ENCODE data around the gene EFCAB6.

Gene EFCAB6

GRCh38 chr22:43828725-43828997 is 16.6 kb upstream of the EFCAB6 start:
- no peak for DNase-seq

DNA sequence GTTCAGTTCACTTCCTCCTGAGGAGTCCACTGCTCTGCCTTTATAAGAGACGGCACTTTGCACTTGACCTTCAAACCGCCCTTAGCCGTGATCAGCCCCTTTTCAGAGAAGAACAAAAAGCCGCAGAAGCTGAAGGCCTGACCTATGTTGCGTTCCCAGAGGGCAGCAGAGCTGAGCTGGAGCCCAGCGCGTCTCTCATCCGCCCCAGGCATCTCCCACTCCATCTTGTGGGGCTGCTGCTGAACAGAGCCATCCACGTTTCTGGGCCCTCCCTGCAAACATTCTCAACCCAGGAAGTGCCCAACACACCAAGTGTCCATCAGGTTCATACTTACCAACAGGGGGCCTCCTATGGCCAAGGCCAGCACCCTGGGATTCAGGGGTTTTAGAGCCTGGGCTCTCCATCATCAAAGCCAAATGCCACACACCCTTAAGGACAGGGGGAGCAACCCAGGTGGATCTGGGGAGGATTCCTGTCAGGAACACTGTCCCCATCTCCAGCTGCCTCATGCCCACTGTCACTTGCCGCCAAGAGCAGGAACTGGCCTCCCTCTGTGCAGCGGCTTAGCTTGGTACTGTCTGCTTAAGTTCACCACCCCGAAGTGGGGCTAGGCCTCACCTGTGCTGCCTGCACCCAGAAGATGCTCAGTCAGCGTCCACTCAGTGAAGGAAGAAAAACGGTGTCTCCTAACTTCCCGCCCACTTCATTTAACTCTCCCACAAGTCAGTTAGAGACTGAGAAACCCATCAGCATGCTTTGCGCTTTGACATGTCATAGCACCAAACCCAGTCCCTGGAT is 16.0 kb upstream of the EFCAB6 start:
- no peak for DNase-seq

GRCh38 chr22:43827003-43827735 is 15.1 kb upstream of the EFCAB6 start:
- DNase-seq = no peak

- DNase-seq = no peak
These were observed 14.3 kb upstream of the EFCAB6 start for GRCh38 chr22:43826142-43827002.

DNA sequence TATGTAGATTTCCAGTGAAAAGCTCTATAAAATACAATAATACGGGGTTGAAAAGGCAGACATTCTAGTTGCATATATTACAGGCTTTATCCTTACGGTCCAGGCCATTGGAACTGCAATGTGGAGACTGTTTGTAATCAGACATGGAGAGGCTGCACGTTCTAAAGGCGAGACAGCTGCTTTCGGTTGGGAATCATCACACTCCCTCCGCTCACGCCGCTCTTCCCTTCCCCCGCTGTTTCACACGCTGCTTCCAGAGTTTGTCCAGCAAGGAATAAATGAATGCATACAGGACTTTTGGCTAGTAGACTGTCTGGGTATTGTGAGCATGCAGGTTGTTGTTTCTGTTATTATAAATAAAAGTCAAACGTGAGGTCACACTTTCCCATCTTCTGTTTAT is 13.5 kb upstream of the EFCAB6 start:
- no peak for DNase-seq

DNA sequence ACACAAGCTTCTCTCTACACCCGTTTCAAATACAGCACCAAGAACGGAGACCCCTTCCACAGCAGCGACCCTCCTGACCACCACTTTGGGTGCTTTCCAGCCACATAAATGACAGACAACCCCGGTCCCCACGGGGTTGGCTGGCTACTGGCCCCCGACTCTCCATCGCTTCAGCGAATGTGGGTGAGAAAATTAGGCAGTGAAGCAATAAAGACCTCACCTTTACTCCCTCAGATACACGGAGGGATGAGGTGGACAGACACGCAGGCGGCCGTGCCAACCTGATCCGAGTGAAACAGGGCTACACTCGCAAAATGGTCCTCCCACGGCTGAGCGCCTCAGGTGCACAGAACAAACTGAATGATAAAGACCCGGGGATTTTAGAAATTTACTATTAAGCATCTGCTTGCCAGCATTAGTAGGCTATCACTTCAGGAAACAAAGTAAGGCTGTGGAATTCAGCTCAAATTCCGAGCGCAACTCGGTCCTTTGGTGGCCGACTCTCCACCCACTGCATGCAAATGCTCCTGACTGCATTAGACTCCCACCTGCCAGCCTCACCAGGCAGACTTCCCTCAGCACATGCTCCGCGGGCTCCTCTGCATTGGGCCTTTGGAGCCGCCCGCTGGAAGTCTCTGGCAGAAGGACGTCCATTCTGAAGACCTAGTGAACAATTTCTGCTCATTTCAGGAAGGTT is 12.8 kb upstream of the EFCAB6 start:
- no peak for DNase-seq

DNA sequence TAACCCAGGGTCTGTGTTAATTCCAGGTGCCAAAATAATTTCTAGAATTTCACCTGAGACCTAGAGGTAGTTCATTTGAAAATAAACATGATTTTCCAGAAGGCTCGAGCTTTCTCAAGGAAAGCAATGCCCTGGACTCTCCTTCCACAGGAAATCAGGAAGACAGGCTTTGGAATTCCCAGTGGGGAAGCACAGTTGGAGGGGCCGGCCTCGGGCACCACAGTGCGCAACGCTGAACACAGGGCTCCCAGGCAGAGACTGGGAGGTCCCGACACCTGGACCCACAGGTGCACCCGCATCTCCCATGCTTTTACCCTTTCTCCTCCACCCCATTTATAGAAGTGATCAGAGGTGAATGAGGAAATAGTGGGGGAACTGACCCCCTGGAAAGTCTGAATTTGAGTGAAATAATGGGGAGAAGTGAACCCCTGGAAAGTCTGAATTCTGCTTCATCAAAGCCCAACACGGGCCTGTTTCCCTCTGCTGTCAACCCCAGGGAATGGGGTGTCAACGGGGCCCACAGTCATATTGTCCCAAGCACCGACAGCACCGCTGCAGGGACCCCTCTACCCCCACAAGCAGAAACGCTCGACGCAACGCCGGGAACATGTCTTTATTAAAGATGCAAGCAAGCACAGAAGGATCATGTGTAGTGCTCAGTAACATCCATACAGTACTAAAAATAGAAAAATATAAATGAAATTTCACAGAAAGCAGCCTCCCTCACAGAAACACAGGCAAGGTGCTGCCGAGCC is 12.0 kb upstream of the EFCAB6 start:
- DNase-seq = no peak

DNA sequence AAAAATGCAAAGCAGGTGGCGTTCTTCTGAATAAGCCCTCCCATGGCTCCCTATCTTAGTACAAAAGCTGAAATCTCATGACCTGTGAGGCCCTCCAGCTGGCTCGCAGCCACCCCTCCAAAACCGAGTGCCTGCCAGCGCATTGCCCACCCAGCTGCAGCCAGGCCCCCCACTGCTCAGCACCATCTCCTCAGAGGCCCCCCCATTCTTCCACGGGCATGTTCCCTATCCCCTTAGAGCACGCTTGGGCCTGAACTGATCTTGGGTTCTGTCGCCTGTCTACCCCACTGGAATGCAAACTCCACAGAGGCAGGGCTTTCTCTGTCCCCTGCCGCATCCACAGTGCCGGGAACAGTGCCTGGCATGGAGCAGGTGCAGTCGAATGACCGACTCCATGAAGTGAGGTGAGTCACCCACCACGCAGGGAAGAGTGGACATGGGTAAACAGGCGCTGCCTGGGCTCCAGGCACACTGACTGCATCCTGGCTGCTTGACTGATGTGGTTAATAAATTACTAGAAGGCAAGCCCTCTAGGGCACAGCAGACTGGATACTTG is 11.3 kb upstream of the EFCAB6 start:
- no peak for DNase-seq

DNA sequence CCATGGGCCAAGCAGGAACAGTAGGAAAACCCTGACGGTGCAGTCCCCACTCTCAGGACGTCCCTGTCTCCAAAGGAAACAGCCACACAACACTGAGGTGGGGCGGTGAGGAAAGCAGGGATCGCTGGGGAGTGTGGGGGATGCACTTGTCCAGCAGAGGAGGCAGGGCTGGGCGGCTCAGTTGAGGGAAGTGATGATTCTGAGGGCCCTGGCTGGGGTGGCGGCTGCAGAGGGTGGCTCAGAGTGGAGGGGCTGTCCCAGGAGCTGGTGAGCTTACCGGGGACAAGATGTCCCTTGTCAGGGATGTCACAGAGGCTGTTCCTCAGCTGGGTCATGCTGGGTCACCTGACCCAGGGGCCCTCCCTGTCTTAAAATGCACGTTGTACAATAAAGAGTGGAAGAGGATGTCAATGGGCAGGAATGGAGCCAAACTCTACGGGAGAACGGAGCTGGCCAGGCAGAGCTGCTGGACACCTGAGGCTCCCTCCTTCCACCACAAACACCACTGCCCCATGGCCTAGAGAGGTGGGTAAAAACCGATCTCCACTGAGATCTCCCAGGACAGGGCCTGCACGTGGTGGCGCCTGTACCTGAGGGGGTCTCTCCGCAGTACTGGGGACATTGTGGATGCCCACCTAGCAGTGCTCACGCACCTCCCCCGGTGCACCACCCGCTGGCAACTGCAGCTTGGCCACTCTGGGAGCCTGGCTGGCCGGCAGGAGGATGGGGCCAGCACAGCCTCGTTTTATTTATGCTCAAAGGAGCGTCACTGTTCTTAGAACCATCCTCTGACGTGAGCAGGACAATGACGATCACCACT is 9.7 kb upstream of the EFCAB6 start:
- DNase-seq = no peak

DNA sequence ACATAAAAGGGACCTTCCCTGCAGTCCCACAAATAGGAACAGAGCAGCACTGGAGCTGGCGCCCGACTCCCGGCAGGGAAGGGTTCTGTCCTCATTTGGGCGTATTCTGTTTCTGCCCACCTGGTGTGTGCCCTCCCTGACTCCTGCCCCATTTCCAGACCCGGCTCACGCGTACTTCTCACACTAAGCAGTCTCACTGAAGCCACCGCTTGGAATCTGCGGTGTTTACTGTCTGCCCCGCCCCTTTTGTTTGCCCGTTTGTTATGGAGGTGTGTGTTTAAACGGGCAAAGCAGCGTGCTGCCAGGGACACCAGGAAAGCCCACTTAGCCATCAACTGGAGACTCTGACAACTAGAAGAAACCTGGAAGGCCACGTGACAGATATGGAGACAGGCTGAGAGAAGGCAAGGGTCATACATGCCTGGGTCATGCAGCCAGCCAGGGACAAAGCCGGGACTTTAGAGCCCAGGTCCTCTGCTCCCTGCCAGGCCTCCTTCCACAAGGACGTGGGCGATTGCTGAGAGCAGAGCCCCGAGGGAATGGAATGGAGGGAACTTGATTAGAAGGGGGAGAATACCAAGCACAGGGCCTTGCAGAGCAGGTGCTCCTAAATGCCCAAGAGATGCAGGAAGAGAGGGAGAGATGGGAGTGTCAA is 8.7 kb upstream of the EFCAB6 start:
- no peak for DNase-seq

- DNase-seq = no peak
These were observed 8.0 kb upstream of the EFCAB6 start for GRCh38 chr22:43819931-43820640.

DNA sequence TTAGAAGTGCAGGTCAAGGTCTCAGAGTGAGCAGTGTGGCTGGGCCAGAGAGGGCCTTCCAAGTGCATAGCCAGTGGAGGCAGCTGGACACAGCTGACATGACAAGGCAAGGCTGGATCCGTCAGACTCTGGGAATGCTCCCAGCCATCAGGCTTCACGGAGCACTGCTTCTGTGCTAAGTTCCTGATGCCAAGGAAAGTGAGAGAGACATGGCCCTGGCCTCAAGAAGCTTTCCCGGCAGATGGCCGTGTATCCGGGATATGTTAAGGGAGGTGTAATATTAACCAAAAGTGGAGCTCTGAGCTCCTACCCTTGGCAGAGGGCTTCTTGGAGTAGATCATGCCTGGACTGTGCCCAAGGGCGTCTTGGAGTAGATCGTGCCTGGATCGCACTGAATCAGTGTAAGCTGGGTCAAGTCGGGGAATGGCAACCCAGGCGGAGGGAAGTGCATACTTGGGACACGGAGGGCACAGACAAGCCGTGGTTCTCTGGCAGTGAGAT is 7.4 kb upstream of the EFCAB6 start:
- DNase-seq = no peak

DNA sequence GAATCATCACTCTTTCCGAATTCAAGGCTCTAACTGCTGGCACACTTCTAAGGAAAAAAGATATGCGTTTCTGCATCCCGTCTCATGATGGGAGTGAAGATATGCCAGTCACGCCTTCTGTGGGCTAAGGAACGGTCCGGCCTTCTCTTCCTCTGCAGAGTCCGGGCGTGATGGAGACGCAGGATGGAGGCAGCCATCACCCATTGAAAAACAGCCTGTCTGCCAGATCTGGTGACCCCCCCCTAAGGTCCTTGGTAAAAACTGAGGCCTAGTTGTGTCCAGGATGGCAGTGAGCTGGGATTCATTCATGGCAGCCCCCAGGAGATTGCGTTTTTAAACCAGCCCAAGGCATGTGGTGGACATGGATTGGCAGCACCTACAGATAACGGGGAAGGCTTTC is 6.9 kb upstream of the EFCAB6 start:
- DNase-seq = no peak

DNA sequence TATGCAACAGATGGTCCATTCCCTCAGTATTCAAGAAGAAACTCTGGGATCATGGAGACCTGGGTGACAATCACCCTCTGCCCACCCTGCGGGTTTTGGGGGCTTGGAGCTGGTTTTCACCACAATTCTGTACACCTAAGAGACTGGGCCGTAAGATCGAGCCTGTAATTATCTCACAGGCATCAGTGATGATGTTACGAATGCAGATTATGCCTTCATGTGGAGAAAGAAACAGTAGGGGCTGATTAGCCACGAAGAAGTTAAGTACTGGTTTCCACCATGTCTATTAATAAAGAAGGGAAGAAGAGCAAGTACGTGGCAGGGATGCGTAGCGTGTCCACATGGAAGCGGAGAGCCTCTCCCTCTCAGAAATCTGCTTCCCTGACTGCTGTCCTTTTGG is 5.3 kb upstream of the EFCAB6 start:
- no peak for DNase-seq

GRCh38 chr22:43814264-43814663 is 2.2 kb upstream of the EFCAB6 start:
- no peak for DNase-seq

GRCh38 chr22:43812890-43813289 is 785 bp upstream of the EFCAB6 start:
- DNase-seq = no peak

- DNase-seq = no peak
These were observed 342 bp downstream of the EFCAB6 start for GRCh38 chr22:43811777-43812148.

GRCh38 chr22:43802897-43803495 is 9.1 kb downstream of the EFCAB6 start:
- no peak for DNase-seq

DNA sequence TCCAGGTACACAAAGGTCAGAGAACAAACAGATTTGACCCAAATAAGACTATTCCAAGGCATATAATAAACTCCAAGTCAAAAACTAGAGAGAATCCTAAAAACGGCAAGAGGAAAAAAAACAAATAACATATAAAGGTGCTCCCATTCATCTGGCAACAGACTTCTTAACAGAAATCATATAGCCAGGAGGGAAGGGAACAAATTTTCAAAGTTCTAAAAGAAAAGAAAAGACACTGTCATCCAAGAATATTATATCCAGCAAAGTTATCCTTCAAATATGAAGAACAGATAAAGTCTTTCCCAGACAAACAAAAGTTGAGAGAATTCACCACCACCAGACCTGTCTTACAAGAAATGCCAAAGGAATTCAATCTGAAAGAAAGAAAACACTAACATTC is 11.1 kb downstream of the EFCAB6 start:
- no peak for DNase-seq

Data from NCI-H1048 (cell line).